Measurements from ENCODE around the gene SEMA6B. TPM values are rescaled to one million over a fixed set of nuclear protein-coding genes. Genes with fewer than 3 reads are reported as not detected.
"Not testable (repeated sequence)": the region's sequence is repeated elsewhere in the genome, so short reads cannot be mapped to it uniquely, and the experiment has no call there.

SEMA6B gene
- total and polyA plus RNA-seq, 12 donors: 3.1 to 59.2 (median 27.2) TPM

GRCh38 chr19:4547303-4548237 lies 11.9 kb downstream of the SEMA6B start:
- DNase-seq: peak in 6 of 7 donors; percentile 59 to 74 (median 68)
- no peak for TF ChIP-seq POLR2A (IDR thresholded peaks at IDR 0.05)
- TF ChIP-seq CTCF (IDR thresholded peaks at IDR 0.05): peak in 1 of 6 experiments; percentile 25
- Histone ChIP-seq H3K9me3 (replicated peaks in 1 of 3) (no peaks in the 10 kb centered on the region), H3K4me1 (replicated peaks in 1 of 2) (no peaks in the 10 kb centered on the region), H3K27me3 (no peaks in the 10 kb centered on the region), H3K36me3 (replicated peaks in 1 of 2) (peaks cover 0 to 27% of the 10 kb centered on the region in 2 donors), H3K27ac (no peak overlapping the region), H3K4me3 (no peak overlapping the region)
- intact Hi-C loops (cut with DNase I): no loop called here
- 61 to 65% (median 62%) methylated on average over 16 to 32 of the region's 32 CpGs for WGBS, 4 donors

DNA sequence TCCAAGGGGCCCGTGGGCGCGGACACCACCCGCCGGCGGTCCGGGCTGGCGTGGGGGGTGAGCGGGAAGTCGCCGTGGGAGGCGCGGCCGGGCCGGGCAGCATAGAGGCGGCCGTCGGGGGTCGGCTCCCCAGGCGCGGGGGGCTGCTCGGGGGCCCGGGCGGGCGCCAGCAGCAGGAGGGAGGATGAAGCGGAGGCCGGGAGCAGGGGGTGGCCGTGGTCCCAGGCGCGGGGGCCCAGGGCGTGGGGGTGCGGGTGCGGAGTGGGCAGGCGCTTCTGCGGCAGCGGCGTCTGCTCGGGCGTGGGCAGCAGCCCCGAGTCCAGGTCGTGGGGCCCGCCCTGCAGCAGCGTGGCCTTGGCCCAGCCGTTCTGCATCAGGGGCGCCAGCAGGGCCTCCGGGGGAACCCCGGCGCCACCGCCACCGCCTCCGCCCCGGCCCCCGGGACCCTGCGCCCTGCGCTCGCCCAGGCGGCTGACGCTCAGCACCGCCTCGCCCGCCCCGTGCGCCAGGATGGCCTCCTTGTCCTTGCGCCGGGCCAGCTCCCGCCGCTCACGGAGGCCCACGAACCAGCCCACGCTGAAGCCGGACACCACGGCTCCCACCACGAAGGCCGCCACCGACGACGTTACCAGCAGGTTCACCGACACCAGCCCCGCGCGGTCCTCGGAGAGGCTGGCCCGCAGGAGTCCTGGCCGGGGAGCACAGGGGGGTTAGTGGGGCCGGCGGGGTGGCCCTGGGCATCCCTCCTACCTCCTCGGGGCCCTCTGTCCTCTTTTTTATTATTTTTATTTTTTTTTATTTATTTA lies 15.4 kb downstream of the SEMA6B start:
- no peak for TF ChIP-seq POLR2A (IDR thresholded peaks at IDR 0.05)
- DNase-seq: peak in 1 of 7 donors; percentile 9
- Histone ChIP-seq H3K4me1 (replicated peaks in 1 of 2) (peaks cover 0 to 19% of the 10 kb centered on the region in 2 donors), H3K27me3 (no peaks in the 10 kb centered on the region), H3K9me3 (replicated peaks in 1 of 3) (peaks cover 0 to 4% (median 0%) of the 10 kb centered on the region in 3 donors), H3K4me3 (no peak overlapping the region), H3K36me3 (replicated peaks in 1 of 2) (peaks cover 0 to 3% of the 10 kb centered on the region in 2 donors), H3K27ac (no peak overlapping the region)
- WGBS, 4 donors: 89 to 96% (median 91%) methylated on average over 32 to 81 of the region's 87 CpGs
- intact Hi-C loops (cut with DNase I): no loop called here

DNA sequence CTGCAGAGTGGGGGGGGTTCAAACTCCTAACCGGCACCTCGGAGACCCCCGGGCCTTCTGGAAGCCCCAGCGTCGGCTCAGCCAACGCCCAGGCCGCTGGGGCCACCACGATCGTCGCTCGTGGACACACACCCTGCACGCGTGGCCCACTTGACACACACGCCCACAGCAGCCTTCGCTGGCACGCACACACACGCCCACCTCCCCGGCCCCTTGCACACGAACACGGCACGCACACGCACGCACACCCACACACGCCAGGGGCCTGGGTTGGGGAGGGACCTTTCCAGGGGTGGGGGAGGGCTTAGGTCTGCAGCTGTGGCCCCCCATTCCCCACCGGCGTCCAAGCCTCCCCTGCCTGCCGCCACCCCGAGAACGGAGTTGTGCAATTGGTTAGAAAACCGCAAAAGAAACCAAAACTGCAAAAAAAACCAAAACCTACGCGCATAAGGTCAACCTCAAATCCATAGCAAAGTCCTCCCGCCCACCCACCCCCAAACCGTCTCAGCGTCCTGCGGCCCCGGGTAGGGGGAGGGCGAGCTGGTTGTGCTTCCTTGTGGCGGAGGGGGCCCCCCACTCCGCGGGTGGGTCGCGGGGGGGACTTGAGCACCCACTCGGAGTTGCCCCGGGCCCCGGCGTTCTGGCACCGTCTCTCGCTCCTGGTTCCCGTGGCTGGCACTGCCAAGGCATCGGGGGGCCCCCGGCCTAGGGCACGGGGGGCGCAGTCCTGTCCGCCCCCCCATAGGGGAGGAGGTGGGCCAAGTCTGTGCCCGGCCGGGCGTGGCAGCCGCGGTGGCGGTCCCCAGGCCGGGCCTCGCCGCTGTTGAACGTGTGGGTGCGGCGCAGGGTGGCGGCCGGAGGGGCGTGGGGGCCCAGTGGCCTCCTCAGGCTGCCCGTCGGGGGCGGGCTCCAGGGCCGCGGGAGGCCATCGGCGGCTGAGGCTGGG lies 16.3 kb downstream of the SEMA6B start:
- Histone ChIP-seq H3K36me3 (replicated peaks in 1 of 2) (no peaks in the 10 kb centered on the region), H3K27ac (no peak overlapping the region), H3K4me3 (no peak overlapping the region), H3K27me3 (no peaks in the 10 kb centered on the region), H3K4me1 (replicated peaks in 1 of 2) (peaks cover 0 to 19% of the 10 kb centered on the region in 2 donors), H3K9me3 (replicated peaks in 1 of 3) (peaks cover 0 to 4% (median 0%) of the 10 kb centered on the region in 3 donors)
- TF ChIP-seq POLR2A (IDR thresholded peaks at IDR 0.05): no peak
- TF ChIP-seq CTCF (IDR thresholded peaks at IDR 0.05): no peak
- DNase-seq: peak in 1 of 7 donors; percentile 11
- whole genome bisulfite sequencing, 4 donors: 71 to 95% (median 76%) methylated on average over 10 to 77 of the region's 77 CpGs
- intact Hi-C loops (cut with DNase I): no loop called here

DNA sequence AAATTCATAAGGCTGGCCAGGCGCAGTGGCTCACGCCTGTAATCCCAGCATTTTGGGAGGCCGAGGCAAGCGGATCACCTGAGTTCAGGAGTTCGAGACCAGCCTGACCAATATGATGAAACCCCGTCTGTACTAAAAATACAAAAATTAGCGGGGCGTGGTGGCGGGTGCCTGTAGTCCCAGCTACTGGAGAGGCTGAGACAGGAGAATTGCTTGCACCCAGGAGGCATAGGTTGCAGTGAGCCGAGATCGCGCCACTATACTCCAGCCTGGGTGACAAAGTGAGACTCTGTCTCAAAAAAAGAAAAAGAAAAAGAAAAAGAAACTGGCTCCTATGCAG lies 17.7 kb downstream of the SEMA6B start:
- intact Hi-C loops (cut with DNase I); H3K36me3 ChIP-seq (replicated peaks in 1 of 2); H3K27me3 ChIP-seq; H3K9me3 ChIP-seq (replicated peaks in 1 of 3); H3K4me3 ChIP-seq; H3K27ac ChIP-seq: not testable (repeated sequence)
- H3K4me1 ChIP-seq (replicated peaks in 1 of 2): peaks cover 0 to 19% of the 10 kb centered on the region in 2 donors
- peak in 1 of 7 donors; percentile 4 for DNase-seq
- 77 to 88% (median 85%) methylated on average over 12 of the region's 12 CpGs for WGBS, 4 donors
